NCI-H146 treated with DMSO at 0.1 percent for 48 hours (cell line): Measurements from ENCODE around the gene DHX8.
A peak's percentile ranks its signal among the peaks of the same experiment; 100 is the strongest.

Experiments used
- DNase-seq: peaks from one replicate; lab custom pipeline; 2025; ENCODE audit not compliant: unreplicated experiment; lab: John Stamatoyannopoulos, UW

The DHX8 gene

DNA sequence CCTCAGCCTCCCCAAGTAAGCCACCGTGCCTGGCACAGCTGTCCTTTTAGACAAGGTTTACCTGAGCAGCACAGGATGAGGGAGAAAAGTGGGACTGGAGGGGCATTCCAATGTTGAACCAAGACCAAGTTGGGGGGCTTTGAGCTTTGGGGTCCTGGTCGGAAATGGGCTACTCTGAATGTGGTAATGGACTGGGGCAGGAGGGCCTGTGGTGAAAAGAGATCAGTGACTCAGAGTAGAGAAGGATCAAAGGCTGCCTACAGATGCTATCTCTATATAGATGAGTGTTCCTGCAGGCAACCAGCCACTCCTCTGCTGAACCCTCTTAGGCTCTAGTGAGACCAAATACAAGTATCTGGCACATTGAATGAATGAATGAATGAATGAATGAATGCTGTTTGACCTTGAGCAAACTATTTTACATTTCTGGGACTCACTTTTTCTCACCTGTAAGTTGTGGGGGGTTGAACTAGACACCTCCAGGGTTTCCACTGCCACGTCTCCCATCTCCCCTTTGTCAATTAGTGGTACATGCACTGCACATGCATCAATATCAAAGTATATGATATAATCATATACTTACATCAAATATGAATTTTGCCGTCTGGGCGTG is 88.7 kb downstream of the DHX8 start:
- DNase-seq: no peak

DNA sequence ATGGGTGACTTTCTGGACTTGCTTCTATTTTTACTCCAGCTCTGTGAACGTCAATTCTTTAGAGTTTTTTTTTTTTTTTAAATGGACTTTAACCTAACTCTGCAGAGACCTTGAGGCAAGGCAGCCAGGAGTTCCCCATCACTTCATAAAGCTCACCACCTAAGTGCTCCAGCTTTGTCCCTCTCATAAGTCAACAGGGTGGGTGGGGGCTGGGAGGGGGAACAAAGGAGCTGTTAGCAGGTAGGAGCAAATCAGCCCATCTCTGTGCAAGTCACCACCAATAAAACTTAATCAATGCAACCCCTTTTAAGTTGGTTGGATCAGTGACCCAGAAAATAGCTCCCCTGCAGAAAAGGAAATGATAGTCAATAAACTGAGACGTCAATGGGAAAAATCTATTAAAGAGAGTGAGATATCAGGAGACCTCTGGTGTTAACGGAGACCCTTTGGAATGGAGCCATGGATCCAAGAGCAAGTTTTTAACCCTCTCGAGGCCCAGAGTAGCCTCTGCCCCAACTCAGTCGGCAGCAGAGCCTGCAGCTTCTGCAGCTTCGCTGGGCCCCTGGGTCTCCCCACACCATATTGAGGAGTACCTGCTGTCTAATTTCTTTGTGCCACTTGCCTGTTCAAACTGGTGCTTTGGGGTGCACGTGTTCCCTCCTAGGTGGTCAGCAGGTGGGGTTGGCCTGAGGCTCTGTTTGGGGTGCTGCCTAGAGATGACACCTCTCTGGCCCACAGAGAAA is 90.0 kb downstream of the DHX8 start:
- DNase-seq: peak; percentile 75

DNA sequence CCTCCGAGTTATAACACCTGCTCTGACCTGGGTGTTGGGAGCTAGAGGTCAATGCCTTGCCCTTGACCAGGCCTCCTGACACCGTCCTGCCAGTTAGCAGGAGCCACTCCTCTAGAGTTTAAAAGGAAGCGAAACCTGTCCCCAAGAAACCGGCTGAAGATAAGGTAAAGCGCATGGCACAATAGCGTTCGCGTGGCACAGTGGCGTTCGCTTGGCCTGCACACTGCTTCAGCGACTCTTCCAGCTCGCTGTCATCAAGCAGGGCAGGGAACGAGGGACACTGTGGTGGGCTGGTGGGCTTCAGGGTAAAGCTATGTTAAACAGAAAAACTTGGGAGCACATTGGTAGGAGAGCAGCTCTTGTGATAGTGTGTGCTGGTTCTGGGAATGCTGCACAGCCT is 90.6 kb downstream of the DHX8 start:
- DNase-seq: no peak

DNA sequence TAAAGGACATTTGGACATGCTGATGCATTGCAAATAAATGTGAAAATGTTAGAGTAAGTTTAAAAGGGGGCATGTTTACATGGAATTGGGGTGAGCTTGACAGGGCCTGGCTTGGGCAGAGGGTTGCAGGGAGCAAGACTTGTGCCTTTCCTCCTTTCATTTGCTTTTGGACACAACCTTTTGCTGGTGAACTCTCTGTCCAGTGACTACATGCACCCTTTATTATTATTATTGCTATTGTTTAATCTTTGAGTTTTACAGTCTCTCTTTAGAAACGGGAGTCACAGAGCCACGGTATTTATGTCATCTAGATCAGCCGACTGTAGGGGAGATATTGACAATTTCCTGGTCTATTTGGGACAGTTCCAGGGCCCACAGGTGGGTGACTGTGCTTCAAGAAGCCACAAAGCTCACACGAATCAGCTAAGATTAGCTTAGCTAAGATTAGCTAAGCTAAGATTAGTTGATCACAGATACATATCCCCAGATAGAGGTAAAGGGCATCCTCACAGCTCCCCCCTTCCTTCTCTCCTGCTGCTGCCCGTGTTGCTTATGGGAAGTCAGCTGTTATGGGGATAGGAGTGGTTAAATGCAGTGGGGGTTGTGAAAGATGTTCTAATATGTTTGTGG is 91.2 kb downstream of the DHX8 start:
- DNase-seq: no peak
